MCF 10A (cell line): ENCODE data around the gene CDK14. TPM values are rescaled to one million over a fixed set of nuclear protein-coding genes. Genes with fewer than 3 reads are reported as not detected.

ENCODE experiments used
- BruUV-seq: library from RNA; stranded (reverse); fragments of 400-500 nt; replicated peaks from 2 replicates; lab custom pipeline; 2021; lab: Mats Ljungman, UMichigan
- CTCF ChIA-PET: fragments of 300-600 bp; sonication (Branson Sonifier 250); formaldehyde crosslinking; extraction: SDS; loops from one replicate; lab custom pipeline; 2021; ENCODE audit warnings: antibody characterized with exemption, inconsistent platforms; lab: Yijun Ruan, JAX
- POLR2A ChIA-PET: fragments of 300-600, 350-650 bp; sonication (Branson Sonifier 250); formaldehyde crosslinking; extraction: SDS; loops from one replicate; lab custom pipeline; 2020; ENCODE audit warnings: antibody characterized with exemption, inconsistent platforms; lab: Yijun Ruan, JAX
- DNase-seq: peaks from one replicate; pipeline ENCODE4 v3.0.0-alpha.2; 2018; ENCODE audit not compliant: unreplicated experiment
- H3K27ac Mint-ChIP-seq: one replicate; pipeline ENCODE4 v1.8.0; 2022; ENCODE audit warnings: mild to moderate bottlenecking, low read depth, mixed read lengths; ENCODE audit not compliant: unreplicated experiment
- H3K27me3 Mint-ChIP-seq: one replicate; pipeline ENCODE4 v1.8.0; 2022; ENCODE audit warnings: mixed read lengths; ENCODE audit not compliant: insufficient read depth, unreplicated experiment
- H3K36me3 Mint-ChIP-seq: one replicate; pipeline ENCODE4 v1.8.0; 2022; ENCODE audit warnings: mild to moderate bottlenecking, moderate library complexity, mixed read lengths; ENCODE audit not compliant: insufficient read depth, unreplicated experiment
- H3K4me1 Mint-ChIP-seq: one replicate; pipeline ENCODE4 v1.8.0; 2022; ENCODE audit warnings: mixed read lengths; ENCODE audit not compliant: insufficient read depth, unreplicated experiment
- H3K4me3 Mint-ChIP-seq: one replicate; pipeline ENCODE4 v1.8.0; 2022; ENCODE audit warnings: mild to moderate bottlenecking, moderate library complexity, mixed read lengths; ENCODE audit not compliant: unreplicated experiment
- H3K9me3 Mint-ChIP-seq: one replicate; pipeline ENCODE4 v1.8.0; 2022; ENCODE audit warnings: mixed read lengths; ENCODE audit not compliant: unreplicated experiment
- intact Hi-C: fragments of 100-400 bp; cut with micrococcal nuclease; formaldehyde crosslinking; loops from 2 replicates; pipeline ENCODE4 v1.14.1; 2022
- total RNA-seq: library from RNA; stranded (reverse); gene quantifications from 2 replicates; pipeline ENCODE4 v1.2.3, GENCODE V29; 2022
- TF ChIP-seq, protein P1 (sequence below): fragments of 200-600 bp; IDR thresholded peaks from one replicate; pipeline ENCODE4 v1.8.0; 2022; ENCODE audit warnings: antibody characterized with exemption, mild to moderate bottlenecking; ENCODE audit not compliant: unreplicated experiment

Gene CDK14
- total RNA-seq, 1 experiment from 2014 or later: 32.0 TPM

DNA sequence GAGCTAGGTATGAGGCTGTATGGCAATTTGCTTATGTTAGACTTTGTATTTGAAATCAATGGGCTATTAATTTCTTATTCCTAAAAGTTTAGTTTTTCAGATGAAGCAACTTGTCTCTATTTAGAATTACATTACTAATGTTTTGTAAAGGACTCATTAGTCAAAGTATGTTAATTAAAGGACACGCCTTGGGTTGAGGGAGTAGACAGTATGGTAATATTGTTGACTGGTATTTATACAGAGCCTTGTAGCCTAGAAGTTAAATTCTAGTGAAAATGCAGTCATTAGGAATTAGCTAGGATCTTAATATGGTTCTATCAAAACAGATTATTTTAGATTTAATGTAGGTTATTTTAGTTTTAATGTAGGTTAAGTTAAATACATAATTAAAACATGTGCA is 6.2 kb downstream of the CDK14 start:
- Mint-ChIP-seq H3K4me3 (no peak overlapping the region), H3K9me3 (no peaks in the 10 kb centered on the region), H3K36me3 (no peaks in the 10 kb centered on the region), H3K27me3 (no peaks in the 10 kb centered on the region), H3K27ac (no peak overlapping the region), H3K4me1 (peaks cover 54% of the 10 kb centered on the region)
- ChIA-PET POLR2A (interaction anchor here (0.6 to 2.2 kb wide), 5 partner anchors 8 to 137 kb away, joined by 3 to 14 read pairs (median 3); no protein-coding TSS in a partner anchor), CTCF (interaction anchor here (0.6 to 11.5 kb wide), 3 partner anchors 21 to 300 kb away, joined by 3 to 118 read pairs (median 4); no protein-coding TSS in a partner anchor)
- no peak for DNase-seq
- TF ChIP-seq, protein P1, sequence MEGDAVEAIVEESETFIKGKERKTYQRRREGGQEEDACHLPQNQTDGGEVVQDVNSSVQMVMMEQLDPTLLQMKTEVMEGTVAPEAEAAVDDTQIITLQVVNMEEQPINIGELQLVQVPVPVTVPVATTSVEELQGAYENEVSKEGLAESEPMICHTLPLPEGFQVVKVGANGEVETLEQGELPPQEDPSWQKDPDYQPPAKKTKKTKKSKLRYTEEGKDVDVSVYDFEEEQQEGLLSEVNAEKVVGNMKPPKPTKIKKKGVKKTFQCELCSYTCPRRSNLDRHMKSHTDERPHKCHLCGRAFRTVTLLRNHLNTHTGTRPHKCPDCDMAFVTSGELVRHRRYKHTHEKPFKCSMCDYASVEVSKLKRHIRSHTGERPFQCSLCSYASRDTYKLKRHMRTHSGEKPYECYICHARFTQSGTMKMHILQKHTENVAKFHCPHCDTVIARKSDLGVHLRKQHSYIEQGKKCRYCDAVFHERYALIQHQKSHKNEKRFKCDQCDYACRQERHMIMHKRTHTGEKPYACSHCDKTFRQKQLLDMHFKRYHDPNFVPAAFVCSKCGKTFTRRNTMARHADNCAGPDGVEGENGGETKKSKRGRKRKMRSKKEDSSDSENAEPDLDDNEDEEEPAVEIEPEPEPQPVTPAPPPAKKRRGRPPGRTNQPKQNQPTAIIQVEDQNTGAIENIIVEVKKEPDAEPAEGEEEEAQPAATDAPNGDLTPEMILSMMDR: no peak
- no TSS peak for BruUV-seq
- intact Hi-C loops: no loop called here

DNA sequence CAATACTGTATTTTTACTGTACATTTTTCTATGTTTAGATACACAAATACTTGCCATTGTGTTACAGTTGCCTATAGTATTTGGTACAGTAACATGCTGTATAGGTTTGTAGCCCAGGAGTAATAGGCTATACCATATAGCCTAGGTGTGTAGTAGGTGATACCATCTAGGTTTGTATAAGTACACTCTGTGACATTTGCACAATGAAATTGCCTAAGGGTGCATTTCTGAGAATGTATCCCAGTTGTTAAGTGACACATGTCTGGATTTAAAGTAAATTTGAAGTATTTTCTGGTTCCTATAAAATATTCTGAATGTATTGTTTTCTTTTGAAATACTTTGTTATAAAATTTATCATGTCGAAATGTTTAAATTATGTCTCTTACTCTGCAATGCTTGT is 7.2 kb downstream of the CDK14 start:
- TF ChIP-seq, protein P1: no peak
- H3K9me3 Mint-ChIP-seq: no peaks in the 10 kb centered on the region
- no TSS peak for BruUV-seq
- H3K27ac Mint-ChIP-seq: no peak overlapping the region
- no peaks in the 10 kb centered on the region for H3K36me3 Mint-ChIP-seq
- no peak for DNase-seq
- CTCF ChIA-PET: interaction anchor here (1.1 to 11.5 kb wide), 3 partner anchors 9 to 24 kb away, joined by 4 to 118 read pairs (median 4); no protein-coding TSS in a partner anchor
- H3K4me3 Mint-ChIP-seq: no peak overlapping the region
- POLR2A ChIA-PET: interaction anchor here (1.0 to 2.2 kb wide), 4 partner anchors 9 to 22 kb away, joined by 3 to 14 read pairs (median 4); no protein-coding TSS in a partner anchor
- H3K4me1 Mint-ChIP-seq: peaks cover 52% of the 10 kb centered on the region
- intact Hi-C loops: no loop called here
- no peaks in the 10 kb centered on the region for H3K27me3 Mint-ChIP-seq

DNA sequence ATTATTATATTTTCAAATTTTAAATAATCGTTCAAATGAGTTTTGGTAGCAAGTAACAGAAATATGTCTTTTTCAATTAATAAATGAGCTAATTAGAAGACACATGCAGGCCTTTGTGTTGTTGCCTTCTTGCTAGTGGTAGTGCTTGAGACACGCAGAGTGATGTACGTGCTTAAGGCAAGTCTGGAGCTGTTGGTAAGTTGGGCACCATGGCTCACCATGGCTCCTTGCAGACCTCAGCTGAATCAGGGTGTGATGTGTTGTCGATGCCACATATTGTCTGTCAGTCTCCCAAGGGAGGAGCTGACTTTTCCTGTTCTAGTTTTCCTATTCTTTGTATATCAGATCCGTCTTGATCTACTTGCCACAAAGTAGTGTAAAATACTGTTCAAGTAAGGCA is 8.3 kb downstream of the CDK14 start:
- Mint-ChIP-seq H3K4me3 (no peak overlapping the region), H3K36me3 (no peaks in the 10 kb centered on the region), H3K4me1 (peaks cover 46% of the 10 kb centered on the region), H3K27ac (no peak overlapping the region), H3K27me3 (no peaks in the 10 kb centered on the region), H3K9me3 (no peaks in the 10 kb centered on the region)
- no TSS peak for BruUV-seq
- ChIA-PET CTCF (interaction anchor here (0.7 to 11.5 kb wide), 5 partner anchors 10 to 1272 kb away, joined by 3 to 118 read pairs (median 4); no protein-coding TSS in a partner anchor), POLR2A (interaction anchor here (0.6 to 9.3 kb wide), 4 partner anchors 9 to 849 kb away, joined by 3 to 136 read pairs (median 62); partner anchors contain the start of gene CDK14)
- no peak for DNase-seq
- TF ChIP-seq, protein P1: no peak
- intact Hi-C loops: no loop called here

GRCh38 chr7:90605055-90605454 is 8.9 kb downstream of the CDK14 start:
- Mint-ChIP-seq H3K4me1 (peaks cover 41% of the 10 kb centered on the region), H3K27ac (no peak overlapping the region), H3K36me3 (no peaks in the 10 kb centered on the region), H3K9me3 (no peaks in the 10 kb centered on the region), H3K27me3 (no peaks in the 10 kb centered on the region), H3K4me3 (no peak overlapping the region)
- ChIA-PET POLR2A (interaction anchor here (0.6 to 9.3 kb wide), 3 partner anchors 10 to 359 kb away, joined by 5 to 136 read pairs (median 120); partner anchors contain the start of gene CDK14), CTCF (interaction anchor here (1.3 to 11.5 kb wide), 4 partner anchors 9 to 436 kb away, joined by 3 to 118 read pairs (median 28); partner anchors contain the start of gene CDK14)
- BruUV-seq: no TSS peak
- TF ChIP-seq, protein P1: no peak
- DNase-seq: no peak
- intact Hi-C loops: no loop called here
